HG03066 (cell line): ENCODE measurements around the gene WTIP.
"Not testable (repeated sequence)": the region's sequence is repeated elsewhere in the genome, so short reads cannot be mapped to it uniquely, and the experiment has no call there.

Experiments used
- ATAC-seq: cut with Tn5 transposase; IDR thresholded peaks from one replicate; pipeline ENCODE4 v1.9.1; 2021; ENCODE audit warnings: low read depth; ENCODE audit not compliant: unreplicated experiment

Gene WTIP

GRCh38 chr19:34480971-34481841, at the start of gene WTIP:
Gene WTIP (plus strand): TSS chr19:34481758. CDS start chr19:34481975, 217 bp downstream.
- ATAC-seq: no peak

- ATAC-seq: no peak
These were observed 48.8 kb upstream of the WTIP start for GRCh38 chr19:34432797-34433196.

GRCh38 chr19:34436716-34437115, 44.8 kb upstream of the WTIP start:
- no peak for ATAC-seq

- no peak for ATAC-seq
These were observed 33.4 kb upstream of the WTIP start for GRCh38 chr19:34448191-34448590.

- ATAC-seq: no peak
These were observed 28.8 kb upstream of the WTIP start for GRCh38 chr19:34452723-34453122.

GRCh38 chr19:34454091-34454490, 27.5 kb upstream of the WTIP start:
- no peak for ATAC-seq

- no peak for ATAC-seq
These were observed 26.9 kb upstream of the WTIP start for GRCh38 chr19:34454685-34455084.

GRCh38 chr19:34455783-34456480, 25.6 kb upstream of the WTIP start:
- ATAC-seq: not testable (repeated sequence)

- ATAC-seq: no peak
These were observed 24.1 kb upstream of the WTIP start for GRCh38 chr19:34457446-34457845.

- no peak for ATAC-seq
These were observed 22.9 kb upstream of the WTIP start for GRCh38 chr19:34458677-34459076.

GRCh38 chr19:34459614-34460013, 21.9 kb upstream of the WTIP start:
- no peak for ATAC-seq

- ATAC-seq: no peak
These were observed 20.0 kb upstream of the WTIP start for GRCh38 chr19:34461375-34462100.

GRCh38 chr19:34464785-34465184, 16.8 kb upstream of the WTIP start:
- not testable (repeated sequence) for ATAC-seq

- no peak for ATAC-seq
These were observed 13.1 kb upstream of the WTIP start for GRCh38 chr19:34468409-34468808.

GRCh38 chr19:34469026-34469425, 12.5 kb upstream of the WTIP start:
- ATAC-seq: not testable (repeated sequence)

GRCh38 chr19:34471906-34472700, 9.5 kb upstream of the WTIP start:
- ATAC-seq: no peak

GRCh38 chr19:34474233-34474989, 7.1 kb upstream of the WTIP start:
- no peak for ATAC-seq

GRCh38 chr19:34475026-34475974, 6.3 kb upstream of the WTIP start:
- ATAC-seq: no peak
